ES-I3 (cell line): ENCODE measurements around the gene LIF.

Experiments
- H3K36me3 ChIP-seq: 2 replicates; pipeline ENCODE4 v1.6.1; 2013; ENCODE audit warnings: mild to moderate bottlenecking, low read length, control low read depth, moderate library complexity; ENCODE audit not compliant: insufficient read depth
- H3K4me1 ChIP-seq: 2 replicates; pipeline ENCODE4 v1.6.1; 2013; ENCODE audit warnings: mild to moderate bottlenecking, control low read depth, low read length; ENCODE audit not compliant: insufficient read depth
- H3K9ac ChIP-seq: 2 replicates; pipeline ENCODE4 v1.6.1; 2013; ENCODE audit warnings: low read depth, mild to moderate bottlenecking, low read length, moderate library complexity
- H3K9me3 ChIP-seq: 2 replicates; pipeline ENCODE4 v1.6.1; 2013; ENCODE audit warnings: mild to moderate bottlenecking, low read length, moderate library complexity; ENCODE audit not compliant: control insufficient read depth, insufficient read depth

The LIF gene

GRCh38 chr22:30287648-30288418 is 41.3 kb upstream of the LIF start:
- H3K9ac ChIP-seq = no peak overlapping the region
- H3K9me3 ChIP-seq = no peaks in the 10 kb centered on the region
- H3K36me3 ChIP-seq = no peaks in the 10 kb centered on the region
- peaks cover 14% of the 10 kb centered on the region for H3K4me1 ChIP-seq

GRCh38 chr22:30286813-30287647 is 40.5 kb upstream of the LIF start:
- Histone ChIP-seq H3K4me1 (peaks cover 14% of the 10 kb centered on the region), H3K9ac (no peak overlapping the region), H3K36me3 (no peaks in the 10 kb centered on the region), H3K9me3 (no peaks in the 10 kb centered on the region)

- H3K36me3 ChIP-seq = no peaks in the 10 kb centered on the region
- H3K9ac ChIP-seq = no peak overlapping the region
- no peaks in the 10 kb centered on the region for H3K9me3 ChIP-seq
- H3K4me1 ChIP-seq = peaks cover 14% of the 10 kb centered on the region
Observed at GRCh38 chr22:30286331-30286730, 39.8 kb upstream of the LIF start.

GRCh38 chr22:30285846-30286200 is 39.3 kb upstream of the LIF start:
- H3K9ac ChIP-seq = no peak overlapping the region
- peaks cover 9% of the 10 kb centered on the region for H3K4me1 ChIP-seq
- H3K36me3 ChIP-seq = no peaks in the 10 kb centered on the region
- H3K9me3 ChIP-seq = no peaks in the 10 kb centered on the region

- no peaks in the 10 kb centered on the region for H3K36me3 ChIP-seq
- peaks cover 4% of the 10 kb centered on the region; the same call in 1 of the 2 replicates for H3K4me1 ChIP-seq
- no peaks in the 10 kb centered on the region for H3K9me3 ChIP-seq
- H3K9ac ChIP-seq = no peak overlapping the region
Observed at GRCh38 chr22:30285176-30285845, 38.8 kb upstream of the LIF start.

GRCh38 chr22:30284666-30285065 is 38.1 kb upstream of the LIF start:
- Histone ChIP-seq H3K4me1 (no peaks in the 10 kb centered on the region), H3K36me3 (no peaks in the 10 kb centered on the region), H3K9me3 (no peaks in the 10 kb centered on the region), H3K9ac (no peak overlapping the region)

GRCh38 chr22:30284172-30284571 is 37.6 kb upstream of the LIF start:
- Histone ChIP-seq H3K36me3 (no peaks in the 10 kb centered on the region), H3K9ac (no peak overlapping the region), H3K4me1 (no peaks in the 10 kb centered on the region), H3K9me3 (no peaks in the 10 kb centered on the region)

- H3K4me1 ChIP-seq = peaks cover under 1% of the 10 kb centered on the region; the same call in 1 of the 2 replicates
- H3K36me3 ChIP-seq = no peaks in the 10 kb centered on the region
- H3K9ac ChIP-seq = no peak overlapping the region
- H3K9me3 ChIP-seq = no peaks in the 10 kb centered on the region
Observed at GRCh38 chr22:30283342-30283741, 36.8 kb upstream of the LIF start.

GRCh38 chr22:30282616-30283046 is 36.1 kb upstream of the LIF start:
- no peak overlapping the region for H3K9ac ChIP-seq
- peaks cover 8% of the 10 kb centered on the region; the same call in 1 of the 2 replicates for H3K4me1 ChIP-seq
- no peaks in the 10 kb centered on the region for H3K9me3 ChIP-seq
- H3K36me3 ChIP-seq = no peaks in the 10 kb centered on the region

- no peaks in the 10 kb centered on the region for H3K9me3 ChIP-seq
- H3K36me3 ChIP-seq = no peaks in the 10 kb centered on the region
- H3K9ac ChIP-seq = no peak overlapping the region
- peaks cover 16% of the 10 kb centered on the region for H3K4me1 ChIP-seq
Observed at GRCh38 chr22:30280505-30280904, 33.9 kb upstream of the LIF start.

- H3K9me3 ChIP-seq = no peaks in the 10 kb centered on the region
- no peak overlapping the region for H3K9ac ChIP-seq
- peaks cover 18% of the 10 kb centered on the region for H3K4me1 ChIP-seq
- H3K36me3 ChIP-seq = no peaks in the 10 kb centered on the region
Observed at GRCh38 chr22:30279932-30280331, 33.4 kb upstream of the LIF start.

- Histone ChIP-seq H3K9ac (no peak overlapping the region), H3K36me3 (no peaks in the 10 kb centered on the region), H3K4me1 (peaks cover 18% of the 10 kb centered on the region), H3K9me3 (no peaks in the 10 kb centered on the region)
Observed at GRCh38 chr22:30279046-30279788, 32.7 kb upstream of the LIF start.

- Histone ChIP-seq H3K36me3 (no peaks in the 10 kb centered on the region), H3K9me3 (no peaks in the 10 kb centered on the region), H3K9ac (peak overlapping the region; percentile 7; the same call in 1 of the 2 replicates), H3K4me1 (peaks cover 18% of the 10 kb centered on the region)
Observed at GRCh38 chr22:30277547-30278344, 31.2 kb upstream of the LIF start.
